Middle frontal gyrus (tissue), 1 donor: Measurements from ENCODE around the gene PIK3C3.
A peak's percentile ranks its signal among the peaks of the same experiment; 100 is the strongest.

Experiments used
- DNase-seq: peaks from one replicate; pipeline ENCODE4 v3.0.0-alpha.2; 2015; ENCODE audit warnings: low spot score; ENCODE audit errors: extremely low spot score

PIK3C3 gene

GRCh38 chr18:42114310-42114943 is 159.4 kb downstream of the PIK3C3 start:
- peak; percentile 82 for DNase-seq

DNA sequence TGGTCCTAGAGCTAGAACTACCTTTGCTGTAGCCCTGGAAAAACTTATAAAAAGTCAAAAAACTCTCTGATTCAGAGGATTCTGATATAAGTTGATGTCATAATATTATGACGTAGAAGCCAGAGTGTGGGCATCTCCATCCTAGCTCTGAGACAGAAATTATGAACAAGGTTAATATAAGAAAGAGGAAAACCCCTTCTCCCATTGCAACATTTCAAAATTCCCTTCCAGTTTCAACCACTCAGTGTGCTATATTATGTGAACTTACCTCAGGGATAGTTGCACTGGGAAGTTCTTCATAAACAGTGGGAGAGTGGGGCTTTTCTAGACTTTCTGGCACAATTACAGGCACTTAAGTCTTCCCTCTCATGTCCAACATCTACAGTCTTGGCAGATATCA is 171.6 kb downstream of the PIK3C3 start:
- DNase-seq, result no peak

DNA sequence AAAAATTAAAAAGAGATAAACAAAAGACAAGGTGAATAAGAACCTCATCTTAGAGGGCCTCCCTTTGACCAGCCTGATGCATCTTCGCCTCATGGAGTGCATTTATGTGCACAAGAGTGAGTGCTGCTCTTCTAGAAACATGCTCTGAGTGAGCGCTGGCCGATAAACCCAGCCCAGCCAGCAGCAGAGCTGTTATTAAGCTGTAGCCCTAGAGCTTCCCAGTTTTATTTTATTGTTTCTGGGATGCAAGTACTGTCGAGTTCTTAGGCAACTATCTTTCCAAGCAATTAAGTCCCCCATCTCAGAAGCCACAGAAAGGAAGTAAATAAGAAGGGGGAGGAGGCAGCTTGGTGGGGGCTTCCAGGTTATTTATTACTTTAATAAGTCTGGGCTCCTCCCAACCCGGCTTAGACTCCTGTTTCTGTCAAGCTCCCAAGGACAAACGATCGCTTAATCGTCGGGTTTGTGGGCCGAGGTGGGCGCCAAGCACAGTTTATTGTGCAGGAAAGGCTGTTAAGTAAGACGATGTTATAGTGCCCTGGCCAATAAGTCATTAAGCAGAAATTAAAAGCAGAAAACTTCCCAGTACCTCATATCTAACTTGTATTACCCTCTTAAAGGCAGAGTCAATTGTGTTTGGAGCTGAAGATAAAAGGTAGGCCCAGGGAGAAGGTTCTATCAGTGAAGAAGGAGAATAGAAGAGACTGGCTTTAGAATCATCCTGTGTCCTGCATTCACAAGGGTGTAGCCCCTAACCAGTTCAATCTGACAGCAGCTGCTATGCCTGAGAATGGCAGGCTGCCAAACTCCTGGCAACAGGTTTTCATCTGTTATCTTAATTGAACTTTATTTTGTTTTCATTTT is 176.3 kb downstream of the PIK3C3 start:
- no peak for DNase-seq

- no peak for DNase-seq
Measured at GRCh38 chr18:42131930-42132244, 176.9 kb downstream of the PIK3C3 start.
